Neural progenitor cell (in vitro differentiated cells): ENCODE measurements around the gene RMND5A.

Source experiments
- EZH2 ChIP-seq: fragments of 200-600 bp; sonication (generic); IDR thresholded peaks from 2 replicates; pipeline ENCODE4 v1.6.1; 2017; ENCODE audit warnings: antibody characterized with exemption, mild to moderate bottlenecking, moderate library complexity
- TF ChIP-seq, protein P1 (sequence below): fragments of 200-600 bp; sonication (generic); IDR thresholded peaks from 2 replicates; pipeline ENCODE4 v1.5.1; 2017; ENCODE audit warnings: antibody characterized with exemption, mild to moderate bottlenecking

DNA sequence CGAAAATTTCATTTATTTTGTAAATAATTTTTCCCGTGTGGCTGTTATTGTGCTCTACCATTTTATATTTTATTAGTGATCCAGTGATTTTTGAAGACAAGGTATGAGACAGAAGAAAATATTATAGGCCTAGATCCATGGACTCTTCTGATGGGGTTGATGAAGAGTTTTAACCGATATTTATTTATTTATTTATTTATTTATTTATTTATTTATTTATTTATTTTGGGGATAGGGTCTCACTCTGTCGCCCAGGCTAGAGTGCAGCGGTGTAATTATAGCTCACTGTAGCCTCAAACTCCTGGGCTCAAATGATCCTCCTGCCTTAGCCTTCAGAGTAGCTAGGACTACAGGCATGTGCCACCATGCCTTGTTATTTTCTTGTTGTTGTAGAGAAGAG, 33.6 kb upstream of the RMND5A start:
- TF ChIP-seq, protein P1, sequence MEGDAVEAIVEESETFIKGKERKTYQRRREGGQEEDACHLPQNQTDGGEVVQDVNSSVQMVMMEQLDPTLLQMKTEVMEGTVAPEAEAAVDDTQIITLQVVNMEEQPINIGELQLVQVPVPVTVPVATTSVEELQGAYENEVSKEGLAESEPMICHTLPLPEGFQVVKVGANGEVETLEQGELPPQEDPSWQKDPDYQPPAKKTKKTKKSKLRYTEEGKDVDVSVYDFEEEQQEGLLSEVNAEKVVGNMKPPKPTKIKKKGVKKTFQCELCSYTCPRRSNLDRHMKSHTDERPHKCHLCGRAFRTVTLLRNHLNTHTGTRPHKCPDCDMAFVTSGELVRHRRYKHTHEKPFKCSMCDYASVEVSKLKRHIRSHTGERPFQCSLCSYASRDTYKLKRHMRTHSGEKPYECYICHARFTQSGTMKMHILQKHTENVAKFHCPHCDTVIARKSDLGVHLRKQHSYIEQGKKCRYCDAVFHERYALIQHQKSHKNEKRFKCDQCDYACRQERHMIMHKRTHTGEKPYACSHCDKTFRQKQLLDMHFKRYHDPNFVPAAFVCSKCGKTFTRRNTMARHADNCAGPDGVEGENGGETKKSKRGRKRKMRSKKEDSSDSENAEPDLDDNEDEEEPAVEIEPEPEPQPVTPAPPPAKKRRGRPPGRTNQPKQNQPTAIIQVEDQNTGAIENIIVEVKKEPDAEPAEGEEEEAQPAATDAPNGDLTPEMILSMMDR, result no peak
- TF ChIP-seq EZH2, result no peak
